Activated B cell treated with CpG ODN at 0.5 μM for 24 hours (primary cell): ENCODE measurements around the gene LIPN. TPM values are rescaled to one million over a fixed set of nuclear protein-coding genes. Genes with fewer than 3 reads are reported as not detected.

Experiments used
- ATAC-seq: fragments of 200-7000 bp; cut with Tn5 transposase; one replicate; pipeline ENCODE4 v1.10.0; 2021; ENCODE audit warnings: low read depth, mild to moderate bottlenecking, moderate library complexity
- CTCF ChIA-PET: fragments of 350-600 bp; sonication (Branson Sonifier 250); formaldehyde crosslinking; loops from one replicate; lab custom pipeline; 2021; ENCODE audit warnings: antibody characterized with exemption; lab: Charles Lee
- POLR2A ChIA-PET: fragments of 350-600 bp; sonication (Branson Sonifier 250); formaldehyde crosslinking; loops from one replicate; lab custom pipeline; 2021; ENCODE audit warnings: antibody characterized with exemption; lab: Charles Lee
- DNase-seq: peaks from one replicate; pipeline ENCODE4 v3.0.0; 2022
- H3K27ac Mint-ChIP-seq: one replicate; pipeline ENCODE4 v1.8.0; 2020; ENCODE audit warnings: mixed read lengths
- H3K27me3 Mint-ChIP-seq: one replicate; pipeline ENCODE4 v1.8.0; 2021; ENCODE audit warnings: mixed read lengths
- H3K36me3 Mint-ChIP-seq: one replicate; pipeline ENCODE4 v1.8.0; 2021; ENCODE audit warnings: low read depth, mixed read lengths
- H3K4me1 Mint-ChIP-seq: one replicate; pipeline ENCODE4 v1.8.0; 2021; ENCODE audit warnings: mixed read lengths
- H3K4me3 Mint-ChIP-seq: one replicate; pipeline ENCODE4 v1.8.0; 2020; ENCODE audit warnings: mild to moderate bottlenecking, mixed read lengths
- H3K9me3 Mint-ChIP-seq: one replicate; pipeline ENCODE4 v1.8.0; 2020; ENCODE audit warnings: mixed read lengths
- CTCF ChIP-seq: fragments of 200-600 bp; IDR thresholded peaks from one replicate; pipeline ENCODE4 v1.8.0; 2022; ENCODE audit warnings: antibody characterized with exemption, mild to moderate bottlenecking
- intact Hi-C: fragments of 100-400 bp; cut with micrococcal nuclease; formaldehyde crosslinking; loops from one replicate; pipeline ENCODE4 v1.15.1; 2024
- total RNA-seq: library from RNA; stranded (reverse); gene quantifications from 2 replicates; pipeline ENCODE4 v1.2.3, GENCODE V29; 2022

The LIPN gene
- total RNA-seq, 1 donor from 2014 or later: 0.27 TPM

GRCh38 chr10:88756660-88757059 is 3.2 kb upstream of the LIPN start:
- CTCF ChIA-PET: no interaction called here
- peaks cover 2% of the 10 kb centered on the region for H3K27me3 Mint-ChIP-seq

GRCh38 chr10:88762906-88763305 is 3.1 kb downstream of the LIPN start:
- Mint-ChIP-seq H3K4me3 (no peak overlapping the region), H3K27ac (no peak overlapping the region), H3K4me1 (peaks cover 6% of the 10 kb centered on the region), H3K9me3 (no peaks in the 10 kb centered on the region), H3K27me3 (no peaks in the 10 kb centered on the region), H3K36me3 (peaks cover 2% of the 10 kb centered on the region)
- CTCF ChIA-PET: no interaction called here
- TF ChIP-seq CTCF: no peak
- intact Hi-C loops: no loop called here
- POLR2A ChIA-PET: no interaction called here
- ATAC-seq (no peak), DNase-seq (no peak)

More at GRCh38 chr10:88756660-88757059, 3.2 kb upstream of the LIPN start:
- peaks cover 6% of the 10 kb centered on the region for H3K4me1 Mint-ChIP-seq
- intact Hi-C loops: no loop called here
- no peak for TF ChIP-seq CTCF
- H3K9me3 Mint-ChIP-seq: no peaks in the 10 kb centered on the region
- no peaks in the 10 kb centered on the region for H3K36me3 Mint-ChIP-seq
- DNase-seq: no peak
- H3K4me3 Mint-ChIP-seq: no peak overlapping the region
- POLR2A ChIA-PET: no interaction called here
- ATAC-seq: no peak
- H3K27ac Mint-ChIP-seq: no peak overlapping the region

- peaks cover 2% of the 10 kb centered on the region for H3K36me3 Mint-ChIP-seq
- H3K27me3 Mint-ChIP-seq: no peaks in the 10 kb centered on the region
- no peak for TF ChIP-seq CTCF
- CTCF ChIA-PET: no interaction called here
- no peak overlapping the region for H3K27ac Mint-ChIP-seq
- intact Hi-C loops: no loop called here
- no peak overlapping the region for H3K4me3 Mint-ChIP-seq
- H3K4me1 Mint-ChIP-seq: peaks cover 6% of the 10 kb centered on the region
- POLR2A ChIA-PET: no interaction called here
- no peak for ATAC-seq
- H3K9me3 Mint-ChIP-seq: no peaks in the 10 kb centered on the region
- DNase-seq: no peak
These were observed 3.6 kb downstream of the LIPN start for GRCh38 chr10:88763441-88763840.

GRCh38 chr10:88764110-88764509 is 4.3 kb downstream of the LIPN start:
- ChIA-PET POLR2A (no interaction called here), CTCF (no interaction called here)
- Mint-ChIP-seq H3K36me3 (peaks cover 2% of the 10 kb centered on the region), H3K9me3 (no peaks in the 10 kb centered on the region), H3K27ac (no peak overlapping the region), H3K27me3 (no peaks in the 10 kb centered on the region), H3K4me3 (no peak overlapping the region), H3K4me1 (peaks cover 6% of the 10 kb centered on the region)
- TF ChIP-seq CTCF: no peak
- intact Hi-C loops: no loop called here
- DNase-seq (no peak), ATAC-seq (no peak)

GRCh38 chr10:88765816-88766215 is 6.0 kb downstream of the LIPN start:
- intact Hi-C loops: no loop called here
- Mint-ChIP-seq H3K4me1 (no peaks in the 10 kb centered on the region), H3K27me3 (no peaks in the 10 kb centered on the region), H3K36me3 (peaks cover 2% of the 10 kb centered on the region), H3K9me3 (no peaks in the 10 kb centered on the region), H3K4me3 (no peak overlapping the region), H3K27ac (no peak overlapping the region)
- DNase-seq: no peak
- ChIA-PET POLR2A (no interaction called here), CTCF (no interaction called here)
- TF ChIP-seq CTCF: no peak
- no peak for ATAC-seq
